ENCODE measurements around the gene CDADC1.

- TF ChIP-seq CTCF (conservative IDR thresholded peaks at IDR 0.05; ENCODE audit: low read depth in 2 of 2): no peak
- no peak for TF ChIP-seq JUNB (IDR thresholded peaks at IDR 0.05; ENCODE audit: unreplicated experiment)
- TF ChIP-seq ETS1 (IDR thresholded peaks at IDR 0.05): no peak
- no peak for TF ChIP-seq EZH2 (IDR thresholded peaks at IDR 0.05; ENCODE audit: low read depth, unreplicated experiment)
- TF ChIP-seq REST (IDR thresholded peaks at IDR 0.05; ENCODE audit: unreplicated experiment): no peak
- TF ChIP-seq POLR2AphosphoS5 (IDR thresholded peaks at IDR 0.05; ENCODE audit: low read depth): no peak
- TF ChIP-seq EZH2phosphoT487 (IDR thresholded peaks at IDR 0.05; ENCODE audit: unreplicated experiment): no peak
- TF ChIP-seq CREB1 (CRISPR knock-in tag; IDR thresholded peaks at IDR 0.05; ENCODE audit: low read depth): no peak
These were observed 9.1 kb upstream of the CDADC1 start for GRCh38 chr13:49238621-49239020.
